Keratinocyte (primary cell): ENCODE data around the gene SHISA9. TPM values are rescaled to one million over a fixed set of nuclear protein-coding genes. Genes with fewer than 3 reads are reported as not detected.

Experiments
- DNase-seq: peaks from one replicate; pipeline ENCODE4 v3.0.0-alpha.2; 2011; ENCODE audit warnings: low read depth, missing footprints, low spot score
- FAIRE-seq: peaks from 2 replicates; lab custom pipeline; 2011; peaks lifted over from hg19 to GRCh38; lab: Jason Lieb, UNC
- H2AFZ ChIP-seq: 2 replicates; pipeline ENCODE4 v1.6.0; 2012; ENCODE audit warnings: low read length, control low read depth, inconsistent platforms; ENCODE audit not compliant: control insufficient read depth
- H3K27ac ChIP-seq: 2 replicates; pipeline ENCODE4 v1.5.1; 2011; ENCODE audit warnings: low read length; ENCODE audit not compliant: control insufficient read depth, insufficient read depth
- H3K27me3 ChIP-seq: 3 replicates; pipeline ENCODE4 v1.6.0; 2011; ENCODE audit warnings: low read length; ENCODE audit not compliant: control insufficient read depth, insufficient read depth; ENCODE audit errors: extremely low read depth
- H3K36me3 ChIP-seq, 2 experiments: 2 replicates in 1 of 2; 3 replicates in 1 of 2; pipeline ENCODE4 v1.5.1; 2011; ENCODE audit warnings: low read length in 2 of 2, mild to moderate bottlenecking in 1 of 2; ENCODE audit not compliant: control insufficient read depth in 2 of 2, insufficient read depth in 2 of 2; ENCODE audit errors: extremely low read depth in 1 of 2
- H3K4me1 ChIP-seq: 3 replicates; pipeline ENCODE4 v1.5.1; 2011; ENCODE audit warnings: low read length; ENCODE audit not compliant: control insufficient read depth, insufficient read depth; ENCODE audit errors: extremely low read depth
- H3K4me2 ChIP-seq: 3 replicates; pipeline ENCODE4 v1.6.0; 2011; ENCODE audit warnings: low read depth, low read length; ENCODE audit not compliant: control insufficient read depth, insufficient read depth; ENCODE audit errors: extremely low read depth
- H3K4me3 ChIP-seq, 3 experiments: fragments of 200-600 bp in 1 of 3; sonication (generic) in 1 of 3; 2 replicates in 2 of 3; 3 replicates in 1 of 3; pipeline ENCODE4 v1.5.1; 2011 to 2016; ENCODE audit warnings: low read length in 3 of 3, mild to moderate bottlenecking in 3 of 3, control low read depth in 2 of 3, inconsistent platforms in 1 of 3, low read depth in 1 of 3, mixed read lengths in 1 of 3, mixed run types in 1 of 3, moderate library complexity in 1 of 3; ENCODE audit not compliant: control insufficient read depth in 2 of 3, insufficient read depth in 2 of 3; ENCODE audit errors: extremely low read depth in 1 of 3
- H3K79me2 ChIP-seq: 2 replicates; pipeline ENCODE4 v1.6.0; 2012; ENCODE audit warnings: low read length; ENCODE audit not compliant: control insufficient read depth, insufficient read depth
- H3K9ac ChIP-seq: 3 replicates; pipeline ENCODE4 v1.6.0; 2011; ENCODE audit warnings: low read length; ENCODE audit not compliant: control insufficient read depth, insufficient read depth; ENCODE audit errors: extremely low read depth
- H3K9me1 ChIP-seq: 3 replicates; pipeline ENCODE4 v1.6.0; 2011; ENCODE audit warnings: low read length; ENCODE audit not compliant: control insufficient read depth, insufficient read depth; ENCODE audit errors: extremely low read depth
- H3K9me3 ChIP-seq: 2 replicates; pipeline ENCODE4 v1.5.1; 2012; ENCODE audit warnings: low read depth, low read length; ENCODE audit not compliant: control insufficient read depth
- H4K20me1 ChIP-seq: 3 replicates; pipeline ENCODE4 v1.6.0; 2011; ENCODE audit warnings: low read length; ENCODE audit not compliant: control insufficient read depth, insufficient read depth; ENCODE audit errors: extremely low read depth
- EZH2 ChIP-seq: IDR thresholded peaks from one replicate; pipeline ENCODE4 v1.6.1; 2012; ENCODE audit warnings: inconsistent platforms, mild to moderate bottlenecking, low read length, moderate library complexity
- dilution Hi-C: fragments of 300-500 bp; cut with MboI; formaldehyde crosslinking; loops from one replicate; pipeline ENCODE4 v1.7.0; 2020; ENCODE audit warnings: low sequenced_read_pairs; ENCODE audit not compliant: extremely low pct_ligation_motif_present
- polyA plus RNA-seq, 5 experiments: library from polyadenylated mRNA; depleted of rRNA in 3 of 5; stranded (reverse) in 3 of 5; stranded (forward) in 1 of 5; unstranded in 1 of 5; fragments of >200 nt; gene quantifications; 1 replicate in 1 of 5; 2 replicates in 3 of 5; 3 replicates in 1 of 5; pipeline versions ENCODE4 v1.2.1 to v1.2.3, GENCODE V29; 2011 to 2012; ENCODE audit warnings: missing spikeins in 2 of 5, low read depth in 1 of 5, low replicate concordance in 1 of 5
- TF ChIP-seq, protein P1 (sequence below), 3 experiments: IDR thresholded peaks in 1 of 3; conservative IDR thresholded peaks in 1 of 3; optimal IDR thresholded peaks in 1 of 3; 2 replicates in 2 of 3; 3 replicates in 1 of 3; pipeline versions ENCODE3 to v1.5.1; 2011; ENCODE audit warnings: low read length in 3 of 3, mild to moderate bottlenecking in 3 of 3, moderate library complexity in 2 of 3, control low read depth in 1 of 3, inconsistent platforms in 1 of 3; ENCODE audit not compliant: insufficient read depth in 2 of 3; ENCODE audit errors: extremely low read depth in 1 of 3

The SHISA9 gene
- polyA plus RNA-seq, 1 donor (not counting 4 experiments of a cell fraction or from before 2014, with no cell fraction given) = 0.28 TPM

DNA sequence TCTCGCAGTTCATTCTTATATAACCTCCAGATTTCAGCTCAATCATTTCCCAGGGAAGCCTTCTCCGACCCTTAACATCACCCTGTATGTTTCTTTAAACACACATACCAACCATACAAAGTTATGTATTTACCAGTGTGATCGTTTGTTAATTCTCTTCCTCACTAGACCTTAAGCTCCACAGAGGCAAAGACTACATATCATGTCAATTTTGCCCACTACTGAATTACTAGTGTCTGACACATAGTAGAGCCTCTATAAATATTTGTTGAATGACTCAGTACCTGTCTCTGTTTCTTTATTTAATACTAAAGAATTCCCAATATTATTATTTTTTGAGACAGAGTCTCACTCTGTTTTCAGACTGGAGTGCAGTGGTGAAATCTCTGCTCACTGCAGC lies 137.2 kb downstream of the SHISA9 start:
- DNase-seq = no peak
- no peak overlapping the region for H2AFZ ChIP-seq
- no peaks in the 10 kb centered on the region for H3K36me3 ChIP-seq
- no peak overlapping the region for H3K9ac ChIP-seq
- TF ChIP-seq, protein P1, sequence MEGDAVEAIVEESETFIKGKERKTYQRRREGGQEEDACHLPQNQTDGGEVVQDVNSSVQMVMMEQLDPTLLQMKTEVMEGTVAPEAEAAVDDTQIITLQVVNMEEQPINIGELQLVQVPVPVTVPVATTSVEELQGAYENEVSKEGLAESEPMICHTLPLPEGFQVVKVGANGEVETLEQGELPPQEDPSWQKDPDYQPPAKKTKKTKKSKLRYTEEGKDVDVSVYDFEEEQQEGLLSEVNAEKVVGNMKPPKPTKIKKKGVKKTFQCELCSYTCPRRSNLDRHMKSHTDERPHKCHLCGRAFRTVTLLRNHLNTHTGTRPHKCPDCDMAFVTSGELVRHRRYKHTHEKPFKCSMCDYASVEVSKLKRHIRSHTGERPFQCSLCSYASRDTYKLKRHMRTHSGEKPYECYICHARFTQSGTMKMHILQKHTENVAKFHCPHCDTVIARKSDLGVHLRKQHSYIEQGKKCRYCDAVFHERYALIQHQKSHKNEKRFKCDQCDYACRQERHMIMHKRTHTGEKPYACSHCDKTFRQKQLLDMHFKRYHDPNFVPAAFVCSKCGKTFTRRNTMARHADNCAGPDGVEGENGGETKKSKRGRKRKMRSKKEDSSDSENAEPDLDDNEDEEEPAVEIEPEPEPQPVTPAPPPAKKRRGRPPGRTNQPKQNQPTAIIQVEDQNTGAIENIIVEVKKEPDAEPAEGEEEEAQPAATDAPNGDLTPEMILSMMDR (optimal IDR thresholded peaks at IDR 0.05 in 1 of 3, IDR thresholded peaks at IDR 0.05 in 1 of 3, conservative IDR thresholded peaks at IDR 0.05 in 1 of 3; ENCODE audit: extremely low read depth in 1 of 3, insufficient read depth in 2 of 3, low read length in 3 of 3) = no peak
- no peak for TF ChIP-seq EZH2
- H3K4me2 ChIP-seq = no peak overlapping the region
- no peaks in the 10 kb centered on the region for H3K9me3 ChIP-seq
- H3K9me1 ChIP-seq = no peaks in the 10 kb centered on the region
- FAIRE-seq = no peak
- no peak overlapping the region for H3K4me3 ChIP-seq
- no peaks in the 10 kb centered on the region for H3K79me2 ChIP-seq
- H4K20me1 ChIP-seq = no peaks in the 10 kb centered on the region
- H3K27me3 ChIP-seq = no peaks in the 10 kb centered on the region
- no peaks in the 10 kb centered on the region for H3K4me1 ChIP-seq
- dilution Hi-C loops = no loop called here
- no peak overlapping the region for H3K27ac ChIP-seq

DNA sequence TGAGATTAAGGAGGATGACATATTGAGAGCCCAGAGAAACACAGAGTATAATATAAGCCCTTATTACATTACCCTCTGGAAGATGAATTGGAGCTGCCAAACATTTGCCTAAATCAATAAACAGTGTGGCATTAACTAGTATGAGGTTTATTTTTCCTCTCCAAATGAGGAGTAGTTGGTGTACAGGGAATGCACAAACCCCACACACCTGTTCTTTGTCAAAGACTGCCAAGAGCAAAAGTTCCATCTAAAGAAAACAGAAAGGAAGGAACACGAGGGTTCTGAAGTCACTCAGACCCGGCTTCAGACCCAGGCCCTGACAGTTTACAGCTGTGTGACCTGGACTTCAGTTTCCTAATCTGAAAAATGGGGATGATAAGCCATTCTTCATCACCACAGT lies 138.1 kb downstream of the SHISA9 start:
- Histone ChIP-seq H2AFZ (no peak overlapping the region), H3K9me1 (no peaks in the 10 kb centered on the region), H3K4me1 (no peaks in the 10 kb centered on the region), H3K79me2 (no peaks in the 10 kb centered on the region), H3K9ac (no peak overlapping the region), H3K27me3 (no peaks in the 10 kb centered on the region), H4K20me1 (no peaks in the 10 kb centered on the region), H3K9me3 (no peaks in the 10 kb centered on the region), H3K27ac (no peak overlapping the region), H3K4me3 (no peak overlapping the region), H3K36me3 (no peaks in the 10 kb centered on the region), H3K4me2 (no peak overlapping the region)
- DNase-seq (no peak), FAIRE-seq (no peak)
- TF ChIP-seq, protein P1 (optimal IDR thresholded peaks at IDR 0.05 in 1 of 3, IDR thresholded peaks at IDR 0.05 in 1 of 3, conservative IDR thresholded peaks at IDR 0.05 in 1 of 3; ENCODE audit: extremely low read depth in 1 of 3, insufficient read depth in 2 of 3, low read length in 3 of 3) = no peak
- no peak for TF ChIP-seq EZH2
- dilution Hi-C loops = no loop called here
